ENCODE data around the gene SLC39A10.

GRCh38 chr2:195711478-195711877 lies 54.5 kb downstream of the SLC39A10 start:
- TF ChIP-seq TAF1 (IDR thresholded peaks at IDR 0.05; ENCODE audit: low read depth, low read length) (no peak), POLR2A (IDR thresholded peaks at IDR 0.05; ENCODE audit: low read depth, low read length) (no peak), POU2F2 (IDR thresholded peaks at IDR 0.05; ENCODE audit: low read depth, low read length) (no peak), SPI1 (IDR thresholded peaks at IDR 0.05; ENCODE audit: low read depth, low read length) (no peak)
